HPDE6-E6E7 (cell line): Measurements from ENCODE around the gene KIR2DL4.
"Not testable (repeated sequence)": the region's sequence is repeated elsewhere in the genome, so short reads cannot be mapped to it uniquely, and the experiment has no call there.

Experiments used
- DNase-seq: peaks from one replicate; pipeline ENCODE4 v3.0.0; 2011; ENCODE audit warnings: missing footprints; ENCODE audit errors: extremely low spot score

Gene KIR2DL4

DNA sequence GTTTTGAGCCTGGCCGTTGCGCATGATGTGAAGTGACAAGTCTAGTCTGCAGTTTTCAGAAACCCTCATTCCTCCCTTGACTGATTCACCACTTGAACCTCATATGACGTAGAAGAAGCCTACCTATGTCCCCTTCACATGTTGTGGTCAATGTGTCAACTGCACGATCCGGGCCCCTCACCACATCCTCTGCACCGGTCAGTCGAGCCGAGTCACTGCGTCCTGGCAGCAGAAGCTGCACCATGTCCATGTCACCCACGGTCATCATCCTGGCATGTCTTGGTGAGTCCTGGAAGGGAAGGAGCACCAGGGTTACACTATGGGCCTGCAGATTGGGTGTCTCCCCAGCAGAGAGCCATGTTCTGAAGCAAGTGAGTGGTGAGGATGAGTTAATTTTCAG is at the start of gene KIR2DL4:
Gene KIR2DL4 (plus strand): TSS at position 201 of the 400 bp plus-strand sequence. CDS start 42 bp downstream, at position 243.
- DNase-seq, result no peak

GRCh38 chr19:54756204-54757110 is 47.0 kb upstream of the KIR2DL4 start:
- DNase-seq, result not testable (repeated sequence)

DNA sequence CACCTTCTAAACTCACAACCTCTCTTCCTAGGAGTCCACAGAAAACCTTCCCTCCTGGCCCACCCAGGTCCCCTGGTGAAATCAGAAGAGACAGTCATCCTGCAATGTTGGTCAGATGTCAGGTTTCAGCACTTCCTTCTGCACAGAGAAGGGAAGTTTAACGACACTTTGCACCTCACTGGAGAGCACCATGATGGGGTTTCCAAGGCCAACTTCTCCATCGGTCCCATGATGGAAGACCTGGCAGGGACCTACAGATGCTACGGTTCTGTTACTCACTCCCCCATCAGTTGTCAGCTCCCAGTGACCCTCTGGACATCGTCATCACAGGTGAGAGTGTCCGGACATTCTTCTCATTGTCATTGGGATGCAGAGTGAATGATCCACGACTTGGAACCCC is 44.8 kb upstream of the KIR2DL4 start:
- DNase-seq, result not testable (repeated sequence)

GRCh38 chr19:54764219-54764618 is 39.2 kb upstream of the KIR2DL4 start:
- not testable (repeated sequence) for DNase-seq

DNA sequence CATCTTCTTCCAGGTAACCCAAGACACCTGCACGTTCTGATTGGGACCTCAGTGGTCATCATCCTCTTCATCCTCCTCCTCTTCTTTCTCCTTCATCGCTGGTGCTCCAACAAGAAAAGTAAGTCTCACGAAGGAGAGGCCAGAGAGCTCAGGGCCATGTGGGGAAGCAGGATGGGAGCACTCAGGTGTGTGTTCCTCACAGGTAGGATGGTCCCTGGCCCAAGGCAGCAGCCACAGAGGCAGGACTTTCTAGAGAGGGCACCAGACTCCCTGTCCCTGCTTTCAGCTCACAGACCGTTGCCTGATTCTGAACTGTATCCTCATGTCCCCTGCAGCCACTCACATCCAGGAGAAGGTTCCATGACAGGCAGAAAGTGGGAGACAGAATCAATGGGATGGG is 36.9 kb upstream of the KIR2DL4 start:
- DNase-seq, result not testable (repeated sequence)

DNA sequence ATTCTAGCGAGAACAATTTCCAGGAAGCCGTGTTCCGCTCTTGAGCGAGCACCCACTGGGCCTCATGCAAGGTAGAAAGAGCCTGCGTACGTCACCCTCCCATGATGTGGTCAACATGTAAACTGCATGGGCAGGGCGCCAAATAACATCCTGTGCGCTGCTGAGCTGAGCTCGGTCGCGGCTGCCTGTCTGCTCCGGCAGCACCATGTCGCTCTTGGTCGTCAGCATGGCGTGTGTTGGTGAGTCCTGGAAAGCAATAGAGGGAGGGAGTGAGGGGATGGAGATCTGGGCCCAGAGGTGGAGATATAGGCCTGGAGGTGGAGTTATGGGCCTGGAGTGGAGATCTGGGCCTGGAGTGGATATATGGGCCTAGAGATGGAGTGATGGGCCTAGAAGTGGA is 33.8 kb upstream of the KIR2DL4 start, which contains the start of gene KIR2DL1:
Gene KIR2DL1 (plus strand): TSS at position 148 of the 400 bp plus-strand sequence. CDS start 58 bp downstream, at position 206.
- not testable (repeated sequence) for DNase-seq

DNA sequence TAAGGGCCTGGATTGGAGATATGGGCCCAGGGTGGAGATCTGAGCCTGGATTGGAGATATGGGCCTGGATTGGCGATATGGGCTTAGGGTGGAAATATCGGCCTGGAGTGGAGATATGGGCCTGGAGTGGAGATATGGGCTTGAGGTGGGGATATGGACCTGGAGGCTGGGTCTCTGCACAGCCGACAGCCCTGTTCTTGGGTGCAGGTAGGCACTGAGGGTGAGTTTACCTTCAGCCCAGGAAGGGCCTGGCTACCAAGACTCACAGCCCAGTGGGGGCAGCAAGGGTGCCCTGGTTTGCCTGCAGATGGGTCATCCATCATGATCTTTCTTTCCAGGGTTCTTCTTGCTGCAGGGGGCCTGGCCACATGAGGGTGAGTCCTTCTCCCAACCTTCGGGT is 32.9 kb upstream of the KIR2DL4 start:
- DNase-seq, result not testable (repeated sequence)

DNA sequence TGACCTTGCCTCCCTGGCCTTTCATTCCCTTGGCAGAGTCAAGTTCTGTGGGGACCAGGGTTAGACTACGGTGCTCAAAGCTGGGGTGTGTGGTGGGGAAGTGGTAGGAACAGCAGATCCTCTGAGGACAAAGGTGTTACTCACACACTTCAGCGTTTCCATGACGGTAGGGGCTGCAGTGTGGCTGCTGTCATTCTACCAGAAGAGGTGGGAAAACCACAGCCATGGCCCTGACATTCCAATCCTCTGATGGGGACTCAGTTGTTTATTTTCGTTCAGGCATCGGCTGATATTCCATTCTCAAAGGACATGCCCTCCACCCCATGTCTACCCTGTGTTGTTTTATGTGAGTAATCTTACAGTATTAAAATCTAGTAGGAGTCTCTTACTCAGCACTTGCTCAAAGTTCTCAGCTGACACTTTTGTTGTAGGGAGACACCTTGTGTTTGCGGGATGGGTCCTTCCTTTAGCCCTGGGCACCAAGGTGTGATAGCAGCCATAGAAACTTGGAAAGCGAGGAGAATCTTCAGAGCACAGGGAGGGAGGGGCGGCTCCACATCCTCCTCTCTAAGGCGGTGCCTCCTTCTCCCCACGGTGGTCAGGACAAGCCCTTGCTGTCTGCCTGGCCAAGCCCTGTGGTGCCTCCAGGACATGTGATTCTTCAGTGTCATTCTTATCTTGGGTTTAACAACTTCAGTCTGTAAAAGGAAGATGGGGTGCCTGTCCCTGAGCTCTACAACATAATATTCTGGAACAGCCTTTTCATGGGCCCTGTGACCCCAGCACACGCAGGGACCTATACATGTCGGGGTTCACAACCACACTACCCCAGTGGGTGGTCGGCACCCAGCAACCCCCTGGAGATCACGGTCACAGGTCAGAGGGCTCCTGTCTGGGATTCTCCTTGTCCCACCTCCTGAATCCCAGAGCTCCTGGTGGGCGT is 32.1 kb upstream of the KIR2DL4 start:
- not testable (repeated sequence) for DNase-seq

GRCh38 chr19:54772666-54773065 is 30.7 kb upstream of the KIR2DL4 start:
- not testable (repeated sequence) for DNase-seq

GRCh38 chr19:54775095-54775815 is 28.2 kb upstream of the KIR2DL4 start:
- DNase-seq, result not testable (repeated sequence)

- DNase-seq, result not testable (repeated sequence)
These were observed 27.6 kb upstream of the KIR2DL4 start for GRCh38 chr19:54775830-54776229.

DNA sequence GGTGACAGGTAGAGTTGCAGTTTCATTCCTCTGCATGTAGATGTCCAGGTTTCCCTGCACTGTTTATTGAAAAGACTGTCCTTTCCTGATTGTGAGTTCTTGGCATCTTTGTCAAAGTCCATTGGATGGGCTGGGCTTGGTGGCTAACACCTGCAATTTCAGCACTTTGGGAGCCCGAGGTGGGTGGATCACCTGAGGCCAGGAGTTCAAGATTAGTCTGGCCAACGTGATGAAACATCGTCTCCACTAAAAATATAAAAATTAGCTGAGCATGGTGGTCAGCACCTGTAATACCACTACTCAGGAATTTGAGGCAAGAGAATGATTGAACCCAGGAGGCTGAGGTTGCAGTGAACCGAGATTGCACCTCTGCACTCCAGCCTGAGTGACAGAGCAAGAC is 25.6 kb upstream of the KIR2DL4 start:
- not testable (repeated sequence) for DNase-seq

DNA sequence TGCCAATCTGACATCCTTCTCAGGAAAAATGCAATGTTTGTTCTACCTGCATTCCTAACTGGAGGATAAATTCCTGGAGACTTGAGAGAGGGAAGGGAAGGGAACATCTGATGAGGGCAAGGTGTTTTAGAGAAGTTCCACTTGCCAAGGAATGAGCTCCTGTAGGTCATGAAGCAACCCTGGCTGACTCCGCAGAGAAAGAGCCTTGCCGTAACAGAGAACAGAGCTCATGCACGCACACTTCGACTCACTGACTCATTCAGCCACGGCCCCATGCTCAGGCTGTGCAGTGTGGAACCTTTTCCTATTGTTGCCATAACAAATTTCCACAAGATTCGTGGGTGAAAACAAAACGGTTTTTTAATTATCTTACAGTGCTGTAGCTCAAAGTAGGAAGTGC is 24.5 kb upstream of the KIR2DL4 start:
- not testable (repeated sequence) for DNase-seq

DNA sequence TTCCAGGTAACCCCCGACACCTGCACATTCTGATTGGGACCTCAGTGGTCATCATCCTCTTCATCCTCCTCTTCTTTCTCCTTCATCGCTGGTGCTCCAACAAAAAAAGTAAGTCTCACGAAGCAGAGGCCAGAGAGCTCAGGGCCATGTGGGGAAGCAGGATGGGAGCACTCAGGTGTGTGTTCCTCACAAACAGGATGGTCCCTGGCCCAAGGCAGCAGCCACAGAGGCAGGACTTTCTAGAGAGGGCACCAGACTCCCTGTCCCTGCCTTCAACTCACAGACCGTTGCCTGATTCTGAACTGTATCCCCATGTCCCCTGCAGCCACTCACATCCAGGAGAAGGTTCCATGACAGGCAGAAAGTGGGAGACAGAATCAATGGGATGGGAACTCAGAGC is 20.5 kb upstream of the KIR2DL4 start:
- not testable (repeated sequence) for DNase-seq

- DNase-seq, result not testable (repeated sequence)
These were observed 17.2 kb upstream of the KIR2DL4 start for GRCh38 chr19:54786091-54786723.

- not testable (repeated sequence) for DNase-seq
These were observed 15.3 kb upstream of the KIR2DL4 start for GRCh38 chr19:54788154-54788553.

DNA sequence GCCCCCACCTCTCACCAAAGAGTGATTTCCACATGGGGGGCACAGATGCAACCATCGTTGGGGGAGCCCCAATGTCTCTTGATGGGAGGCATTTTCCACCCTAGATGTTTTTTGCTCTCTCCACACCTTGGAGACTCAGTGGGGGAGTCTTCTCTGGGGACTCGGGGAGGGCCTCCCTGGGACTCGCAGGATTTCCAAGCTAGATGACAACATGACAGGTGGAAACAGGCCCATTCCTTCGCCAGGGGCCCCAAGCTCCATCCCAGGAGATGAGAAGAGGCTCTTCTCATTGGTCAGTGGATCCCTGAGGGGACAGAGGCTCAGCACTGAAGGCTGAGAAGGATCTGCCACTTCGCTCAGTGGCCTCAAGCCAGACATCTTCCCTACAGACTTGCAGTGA is 12.7 kb upstream of the KIR2DL4 start:
- no peak for DNase-seq

- no peak for DNase-seq
These were observed 11.9 kb upstream of the KIR2DL4 start for GRCh38 chr19:54791476-54791875.

GRCh38 chr19:54792814-54793213 is 10.6 kb upstream of the KIR2DL4 start:
- DNase-seq, result no peak

DNA sequence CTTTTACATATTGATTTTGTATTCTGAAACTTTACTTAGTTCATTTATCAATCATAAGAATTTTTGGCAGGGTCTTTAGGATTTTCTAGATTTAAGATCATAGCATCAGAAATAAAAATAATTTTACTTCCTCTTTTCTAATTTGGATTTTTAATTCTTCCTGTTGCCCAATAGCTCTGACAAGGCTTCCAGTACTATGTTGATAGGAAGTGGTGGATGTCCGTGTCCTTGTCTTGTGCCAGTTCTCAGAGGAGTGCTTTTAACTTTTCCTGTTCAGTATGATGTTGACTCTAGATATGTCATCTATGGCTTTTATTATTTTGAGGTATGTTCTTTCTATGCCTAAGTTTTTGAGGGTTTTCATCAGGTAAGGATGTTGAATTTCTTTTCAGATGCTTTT is 7.7 kb upstream of the KIR2DL4 start:
- no peak for DNase-seq

GRCh38 chr19:54804101-54804500 is 691 bp downstream of the KIR2DL4 start:
- no peak for DNase-seq
